ENCODE results near the gene BCL2L13. TPM values are rescaled to one million over a fixed set of nuclear protein-coding genes. Genes with fewer than 3 reads are reported as not detected.

Gene BCL2L13
- total RNA-seq, 6 experiments from 2014 or later: 26.2 to 44.5 (median 37.3) TPM

- ATAC-seq: no peak
- Histone ChIP-seq H3K9me3 (no peaks in the 10 kb centered on the region), H3K27ac (no peak overlapping the region), H3K36me3 (no peaks in the 10 kb centered on the region), H3K4me1 (no peaks in the 10 kb centered on the region), H3K27me3 (no peaks in the 10 kb centered on the region), H3K4me3 (no peak overlapping the region)
- DNase-seq: no peak
- 100% methylated on average over 4 of the region's 10 CpGs for WGBS (ENCODE audit: insufficient coverage, low coverage, low lambda C conversion rate, missing lambda C conversion rate)
- intact Hi-C loops (cut with DNase I): no loop called here
- TF ChIP-seq CTCF (IDR thresholded peaks at IDR 0.05) (no peak), POLR2A (IDR thresholded peaks at IDR 0.05) (no peak)
These were observed 108.4 kb downstream of the BCL2L13 start for GRCh38 chr22:17746916-17747315.

GRCh38 chr22:17748555-17749353, 110.2 kb downstream of the BCL2L13 start:
- intact Hi-C loops (cut with DNase I): no loop called here
- WGBS (ENCODE audit: insufficient coverage, low coverage, low lambda C conversion rate, missing lambda C conversion rate): 85% methylated on average over 27 of the region's 40 CpGs
- no peaks in the 10 kb centered on the region for H3K36me3 ChIP-seq
- no peak for ATAC-seq
- DNase-seq: no peak
- H3K27me3 ChIP-seq: no peaks in the 10 kb centered on the region
- no peak overlapping the region for H3K27ac ChIP-seq
- TF ChIP-seq CTCF (IDR thresholded peaks at IDR 0.05) (no peak), POLR2A (IDR thresholded peaks at IDR 0.05) (no peak)
- H3K4me1 ChIP-seq: peaks cover 0 to 7% (median 2%) of the 10 kb centered on the region in 4 donors
- H3K9me3 ChIP-seq: no peaks in the 10 kb centered on the region
- no peak overlapping the region for H3K4me3 ChIP-seq

- Histone ChIP-seq H3K4me1 (peaks cover 0 to 13% (median 2%) of the 10 kb centered on the region in 4 donors), H3K4me3 (no peak overlapping the region), H3K9me3 (no peaks in the 10 kb centered on the region), H3K36me3 (no peaks in the 10 kb centered on the region), H3K27me3 (no peaks in the 10 kb centered on the region), H3K27ac (no peak overlapping the region)
- DNase-seq (no peak), ATAC-seq (no peak)
- intact Hi-C loops (cut with DNase I): no loop called here
- TF ChIP-seq POLR2A (IDR thresholded peaks at IDR 0.05): no peak
- no peak for TF ChIP-seq CTCF (IDR thresholded peaks at IDR 0.05)
- 86% methylated on average over 13 of the region's 35 CpGs for WGBS (ENCODE audit: insufficient coverage, low coverage, low lambda C conversion rate, missing lambda C conversion rate)
These were observed 111.2 kb downstream of the BCL2L13 start for GRCh38 chr22:17749605-17750395.

GRCh38 chr22:17751596-17751995, 113.0 kb downstream of the BCL2L13 start:
- Histone ChIP-seq H3K4me3 (no peak overlapping the region), H3K27me3 (no peaks in the 10 kb centered on the region), H3K4me1 (peaks cover 0 to 13% (median 2%) of the 10 kb centered on the region in 4 donors), H3K27ac (no peak overlapping the region), H3K9me3 (no peaks in the 10 kb centered on the region), H3K36me3 (no peaks in the 10 kb centered on the region)
- TF ChIP-seq POLR2A (IDR thresholded peaks at IDR 0.05) (no peak), CTCF (IDR thresholded peaks at IDR 0.05) (no peak)
- no peak for DNase-seq
- whole genome bisulfite sequencing (ENCODE audit: insufficient coverage, low coverage, low lambda C conversion rate, missing lambda C conversion rate): 100% methylated on average over 2 of the region's 6 CpGs
- ATAC-seq: no peak
- intact Hi-C loops (cut with DNase I): no loop called here

Data from right lobe of liver (tissue), 6 donors.